T-helper 1 cell treated with Interleukin-12 subunit alpha and Interleukin-12 subunit beta and Interleukin-4 antibody, amounts not matched to agents 30 ng/mL and 1 ng/mL, for 36 hours (primary cell): ENCODE data around the gene ZBTB46. TPM values are rescaled to one million over a fixed set of nuclear protein-coding genes. Genes with fewer than 3 reads are reported as not detected.

Experiments used
- intact Hi-C: fragments of 100-400 bp; cut with micrococcal nuclease; formaldehyde crosslinking; loops from one replicate; pipeline ENCODE4 v1.15.1; 2024
- total RNA-seq: library from RNA; stranded (reverse); gene quantifications from 2 replicates; pipeline ENCODE4 v1.2.3, GENCODE V29; 2022

Gene ZBTB46
- total RNA-seq, 1 donor from 2014 or later: 0.61 TPM

GRCh38 chr20:63748934-63749270 lies 82.2 kb downstream of the ZBTB46 start:
- intact Hi-C loops: no loop called here

DNA sequence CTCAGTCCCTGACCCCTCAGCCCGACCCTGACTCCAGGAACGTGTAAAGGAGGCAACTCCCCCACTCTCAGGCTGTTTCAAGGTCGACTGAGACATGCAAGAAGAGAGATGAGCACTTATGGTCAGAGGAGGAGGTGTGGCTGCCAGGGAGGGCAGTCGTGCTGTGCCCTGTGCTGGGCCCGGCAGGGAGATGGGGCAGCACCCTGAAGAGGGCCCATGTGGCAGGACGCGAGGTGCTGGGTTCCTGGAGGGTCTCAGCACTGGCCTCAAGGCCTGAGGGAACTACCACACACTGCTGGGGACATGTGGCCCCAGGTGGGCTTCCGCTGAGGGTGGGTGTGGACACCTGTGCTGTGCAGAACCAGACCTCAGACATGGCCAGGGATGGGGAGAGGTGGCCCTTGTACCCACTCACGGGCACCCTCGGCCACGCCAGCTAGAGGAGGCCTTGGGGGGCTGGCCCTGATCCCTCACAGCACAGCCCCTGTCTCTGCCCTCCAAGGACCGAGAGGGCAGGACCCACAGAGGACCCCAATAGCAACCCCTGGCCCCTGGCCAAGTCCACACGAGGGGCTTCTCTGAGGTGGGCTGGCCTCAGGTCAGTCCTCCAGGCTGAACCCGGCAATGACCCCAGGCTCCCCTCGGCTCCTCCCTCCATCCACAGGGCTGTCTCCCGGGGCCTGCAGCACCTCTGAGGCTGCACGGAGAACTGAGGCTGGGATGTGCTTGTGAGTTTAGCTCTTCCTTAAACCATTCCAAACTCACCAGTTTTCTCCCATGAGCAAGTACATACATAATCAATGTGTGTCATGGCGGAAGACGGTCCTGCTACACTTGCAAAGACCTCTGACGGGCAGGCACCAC lies 82.8 kb downstream of the ZBTB46 start:
- intact Hi-C loops: no loop called here

DNA sequence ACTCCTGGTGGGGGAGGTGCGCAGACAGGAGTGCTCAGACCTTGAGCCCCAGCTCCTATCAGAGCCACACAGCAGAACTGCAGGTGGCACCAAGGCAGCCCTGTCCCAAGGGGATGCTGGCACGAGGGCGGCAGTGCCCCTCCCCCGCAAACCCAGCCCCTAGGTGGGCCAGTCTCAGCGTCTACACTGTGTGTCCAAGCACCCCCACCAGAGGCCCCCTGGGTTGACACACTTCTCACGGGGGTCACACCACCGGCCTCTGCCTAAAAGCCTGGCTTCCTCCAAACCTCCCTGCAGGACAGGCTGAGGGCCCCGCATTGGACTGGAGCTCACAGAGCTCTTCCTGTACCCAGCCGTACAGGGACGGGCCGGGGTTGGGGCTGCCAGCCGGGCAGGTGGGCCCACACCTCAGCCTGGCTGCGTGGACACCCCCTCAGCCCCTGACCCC lies 83.4 kb downstream of the ZBTB46 start:
- intact Hi-C loops: no loop called here

DNA sequence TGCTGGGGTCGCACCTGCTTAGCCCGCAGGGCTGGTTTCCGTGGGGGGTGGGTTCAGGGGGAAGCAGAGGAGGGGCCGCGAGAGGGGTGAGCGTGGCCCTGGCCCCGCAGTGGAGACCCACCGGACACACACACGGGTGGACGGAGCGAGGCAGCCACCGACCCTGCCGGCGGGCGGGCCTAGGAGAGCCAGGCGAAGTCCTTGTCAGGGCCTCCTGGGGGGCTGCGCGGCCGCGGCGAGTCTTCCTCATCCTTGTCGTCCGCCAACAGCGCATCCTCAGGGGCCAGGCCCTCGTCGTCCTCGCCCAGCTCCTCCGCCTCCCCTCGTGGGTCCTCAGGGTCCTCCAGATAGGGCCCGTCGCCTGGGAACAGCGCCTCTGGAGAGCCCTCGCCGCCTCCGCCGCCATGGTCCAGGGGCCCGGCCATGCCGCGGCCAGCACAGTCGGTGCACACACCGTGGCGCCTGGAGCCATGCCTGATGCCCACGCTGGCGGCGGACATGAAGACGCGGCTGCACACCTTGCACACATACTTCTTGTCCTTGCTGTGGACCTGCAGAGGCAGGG lies 84.2 kb downstream of the ZBTB46 start:
- intact Hi-C loops: no loop called here

GRCh38 chr20:63745961-63746731 lies 84.9 kb downstream of the ZBTB46 start:
- intact Hi-C loops: no loop called here

GRCh38 chr20:63745424-63745805 lies 85.6 kb downstream of the ZBTB46 start:
- intact Hi-C loops: no loop called here

DNA sequence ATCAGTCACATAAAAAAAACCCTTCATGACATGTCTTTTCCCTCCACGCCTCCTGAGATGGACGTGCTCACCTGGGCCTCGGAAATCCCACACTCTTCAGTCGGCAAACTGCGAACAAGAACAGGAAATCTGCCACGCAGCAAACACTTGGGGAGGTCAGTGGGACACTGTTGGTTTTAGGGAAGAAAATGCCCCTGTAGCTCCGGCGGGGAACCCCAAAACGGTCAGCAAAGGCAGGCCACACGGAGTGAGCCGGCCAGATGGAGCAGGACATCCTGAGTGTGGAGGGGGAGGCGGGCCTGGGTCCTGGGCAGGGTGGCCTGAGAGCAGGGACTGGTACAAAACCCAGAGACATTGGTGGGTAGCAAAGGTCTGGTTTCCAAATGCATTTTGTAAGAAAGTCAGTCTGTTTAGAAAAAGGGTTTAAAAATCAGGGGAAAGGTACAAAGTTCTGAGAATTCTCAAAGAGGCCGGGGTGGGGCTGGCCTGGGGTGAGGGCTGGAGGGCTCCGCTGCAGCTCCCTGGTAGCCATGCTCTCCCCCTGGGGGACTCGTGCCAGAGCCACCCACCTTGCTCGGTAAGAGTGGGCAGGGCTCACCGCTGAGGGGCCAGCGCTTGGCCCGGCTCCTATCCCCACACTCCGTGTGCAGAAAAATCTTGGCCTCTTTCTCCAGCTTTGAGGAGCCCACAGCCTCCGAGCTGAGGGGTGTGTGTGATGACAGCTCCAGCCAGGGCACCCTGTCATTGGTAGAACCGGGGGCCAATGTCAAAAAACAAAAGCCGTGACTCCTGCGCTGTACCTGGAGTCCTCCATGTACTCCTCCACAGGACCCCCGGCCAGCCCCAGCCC lies 86.3 kb downstream of the ZBTB46 start:
- intact Hi-C loops: no loop called here

- intact Hi-C loops: no loop called here
Observed at GRCh38 chr20:63744158-63744557, 86.9 kb downstream of the ZBTB46 start.

DNA sequence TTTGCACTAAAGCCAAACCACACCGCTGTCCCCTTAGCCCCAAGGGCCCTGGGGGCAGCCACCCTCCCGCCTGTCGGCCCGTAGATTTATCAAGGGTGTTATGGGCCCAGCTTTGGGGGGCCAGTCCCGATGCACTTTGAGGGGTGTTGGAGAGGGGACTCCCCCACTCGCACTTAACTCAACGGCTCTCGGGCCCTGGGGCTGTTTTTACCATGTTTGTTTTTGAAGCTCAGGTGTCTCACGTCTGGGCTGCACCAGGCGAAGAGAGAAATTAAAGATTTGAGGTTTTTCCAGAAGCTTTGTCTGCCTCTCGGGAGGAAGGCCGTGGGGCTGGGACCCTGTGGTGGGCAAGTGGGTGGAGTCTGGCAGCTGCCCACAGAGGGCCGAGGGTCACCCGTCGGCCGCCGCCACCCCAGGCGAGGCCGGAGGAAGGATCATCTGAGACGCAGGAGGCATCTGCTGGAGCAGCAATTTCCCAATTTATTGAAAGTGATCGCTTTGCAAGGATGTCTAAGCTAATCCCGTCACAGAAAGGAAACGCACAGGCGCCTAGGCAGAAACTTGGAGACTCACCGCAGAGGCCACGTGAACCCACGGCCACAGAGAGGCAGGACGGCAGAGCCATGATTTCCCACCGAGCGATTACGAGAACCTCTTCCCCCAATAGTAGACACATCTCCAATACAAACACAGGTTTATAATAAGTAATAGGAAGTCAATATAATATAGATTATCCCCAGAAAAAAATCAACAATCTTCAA lies 87.7 kb downstream of the ZBTB46 start:
- intact Hi-C loops: no loop called here

DNA sequence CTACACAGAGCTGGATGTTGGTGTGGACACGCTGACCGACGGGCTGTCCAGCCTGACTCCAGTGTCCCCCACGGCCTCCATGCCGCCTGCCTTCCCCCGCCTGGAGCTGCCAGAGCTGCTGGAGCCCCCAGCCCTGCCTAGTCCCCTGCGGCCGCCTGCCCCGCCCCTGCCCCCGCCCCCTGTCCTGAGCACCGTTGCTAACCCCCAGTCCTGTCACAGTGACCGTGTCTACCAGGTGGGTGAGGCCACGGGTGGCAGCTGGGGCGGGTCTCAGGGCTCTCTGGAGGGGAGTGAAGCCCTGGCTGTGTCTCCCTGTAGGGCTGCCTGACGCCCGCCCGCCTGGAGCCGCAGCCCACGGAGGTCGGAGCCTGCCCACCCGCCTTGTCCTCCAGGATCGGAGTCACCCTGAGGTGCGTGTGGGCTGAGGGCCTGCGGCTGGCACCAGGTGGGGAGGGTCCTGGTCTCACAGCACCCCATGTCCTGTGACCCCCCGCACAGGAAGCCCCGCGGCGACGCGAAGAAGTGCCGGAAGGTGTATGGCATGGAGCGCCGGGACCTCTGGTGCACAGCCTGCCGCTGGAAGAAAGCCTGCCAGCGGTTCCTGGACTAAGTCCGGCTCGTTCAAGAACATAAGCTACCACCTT lies 88.6 kb downstream of the ZBTB46 start:
- intact Hi-C loops: no loop called here

DNA sequence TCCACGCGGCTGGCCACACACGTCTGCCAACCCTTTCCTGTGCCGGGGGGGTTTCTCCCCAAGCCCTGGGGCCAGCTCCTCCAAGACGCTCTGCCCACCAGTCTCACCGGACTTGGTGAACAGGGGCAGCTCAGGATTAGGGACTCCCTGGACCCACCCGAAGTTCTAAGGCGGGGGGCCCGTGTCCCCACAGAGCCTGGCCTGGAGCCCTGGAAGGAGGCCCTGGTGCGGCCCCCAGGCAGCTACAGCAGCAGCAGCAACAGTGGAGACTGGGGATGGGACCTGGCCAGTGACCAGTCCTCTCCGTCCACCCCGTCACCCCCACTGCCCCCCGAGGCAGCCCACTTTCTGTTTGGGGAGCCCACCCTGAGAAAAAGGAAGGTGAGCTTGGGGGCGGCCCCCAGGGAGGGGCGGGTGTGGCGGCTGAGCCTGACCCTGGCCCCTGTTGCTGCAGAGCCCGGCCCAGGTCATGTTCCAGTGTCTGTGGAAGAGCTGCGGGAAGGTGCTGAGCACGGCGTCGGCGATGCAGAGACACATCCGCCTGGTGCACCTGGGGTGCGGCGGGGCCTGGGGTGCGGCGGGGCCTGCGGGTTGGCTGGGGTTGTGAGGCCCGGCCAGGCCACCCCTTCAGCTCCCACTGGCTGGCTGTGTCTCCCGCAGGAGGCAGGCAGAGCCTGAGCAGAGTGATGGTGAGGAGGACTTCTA lies 89.2 kb downstream of the ZBTB46 start:
- intact Hi-C loops: no loop called here

- intact Hi-C loops: no loop called here
Observed at GRCh38 chr20:63741354-63741675, 89.7 kb downstream of the ZBTB46 start.

DNA sequence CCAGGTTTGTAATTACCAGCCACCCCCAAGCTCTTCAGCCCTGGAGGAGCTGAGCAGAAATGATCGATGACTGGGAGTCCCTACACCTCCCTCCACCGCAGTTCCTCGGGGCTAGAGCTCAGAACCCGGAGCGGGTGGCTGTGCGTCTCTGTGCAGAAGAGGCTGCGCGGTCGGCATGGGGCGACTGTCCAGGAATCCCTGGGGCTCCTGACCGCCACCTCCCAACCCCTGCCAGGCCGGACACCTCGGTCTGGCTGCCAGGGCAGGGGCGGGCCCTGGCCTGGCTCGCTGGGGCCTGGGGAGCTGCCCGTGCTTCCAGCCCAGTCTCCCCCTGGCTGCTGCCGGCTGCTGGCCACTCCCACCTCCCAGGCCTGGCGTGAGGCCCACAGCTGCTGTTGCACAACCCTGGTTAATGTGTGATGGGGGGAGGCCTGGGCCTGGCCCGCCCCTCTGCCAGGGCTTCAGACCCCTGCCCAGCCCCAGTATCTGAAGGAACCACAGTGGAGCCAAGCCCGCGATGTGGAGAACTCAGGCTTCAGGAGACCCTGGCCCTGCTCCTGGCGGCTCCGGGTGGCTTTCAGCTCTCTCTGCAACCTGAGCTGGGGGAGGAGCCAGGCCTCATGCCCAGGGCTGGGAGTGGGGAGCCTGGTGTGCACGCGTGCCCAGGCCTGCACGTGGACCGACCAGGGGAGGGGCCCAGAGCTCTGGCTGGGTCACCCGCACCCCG lies 90.3 kb downstream of the ZBTB46 start:
- intact Hi-C loops: loop anchor here (1.0 kb wide), 2 partner anchors 11 to 33 kb away; partner anchors contain the start of gene ARFRP1

GRCh38 chr20:63740070-63740626 lies 90.9 kb downstream of the ZBTB46 start:
- intact Hi-C loops: loop anchor here (1.0 kb wide), 2 partner anchors 11 to 33 kb away; partner anchors contain the start of gene ARFRP1

- intact Hi-C loops: loop anchor here (1.0 kb wide), 2 partner anchors 12 to 32 kb away; partner anchors contain the start of gene ARFRP1
Observed at GRCh38 chr20:63739130-63740069, 91.7 kb downstream of the ZBTB46 start, which contains the start of gene SLC2A4RG. Gene SLC2A4RG, plus strand, starts transcription at chr20:63739776. Its CDS starts 137 bp downstream, at chr20:63739913.

DNA sequence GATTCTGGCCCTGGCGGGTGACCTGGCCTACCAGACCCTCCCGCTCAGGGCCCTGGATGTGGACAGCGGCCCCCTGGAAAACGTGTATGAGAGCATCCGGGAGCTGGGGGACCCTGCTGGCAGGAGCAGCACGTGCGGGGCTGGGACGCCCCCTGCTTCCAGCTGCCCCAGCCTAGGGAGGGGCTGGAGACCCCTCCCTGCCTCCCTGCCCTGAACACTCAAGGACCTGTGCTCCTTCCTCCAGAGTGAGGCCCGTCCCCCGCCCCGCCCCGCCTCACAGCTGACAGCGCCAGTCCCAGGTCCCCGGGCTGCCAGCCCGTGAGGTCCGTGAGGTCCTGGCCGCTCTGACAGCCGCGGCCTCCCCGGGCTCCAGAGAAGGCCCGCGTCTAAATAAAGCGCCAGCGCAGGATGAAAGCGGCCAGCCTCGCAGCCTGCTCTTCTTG lies 92.4 kb downstream of the ZBTB46 start:
- intact Hi-C loops: no loop called here
